ENCODE results near the gene CSN1S1. TPM values are rescaled to one million over a fixed set of nuclear protein-coding genes. Genes with fewer than 3 reads are reported as not detected.

The CSN1S1 gene
- total RNA-seq, 1 donor from 2014 or later, result 32.3 TPM

GRCh38 chr4:69991016-69991415 is 60.1 kb downstream of the CSN1S1 start:
- no peak for DNase-seq (ENCODE audit: low spot score)

GRCh38 chr4:69994782-69995181 is 63.9 kb downstream of the CSN1S1 start:
- no peak for DNase-seq (ENCODE audit: low spot score)

DNA sequence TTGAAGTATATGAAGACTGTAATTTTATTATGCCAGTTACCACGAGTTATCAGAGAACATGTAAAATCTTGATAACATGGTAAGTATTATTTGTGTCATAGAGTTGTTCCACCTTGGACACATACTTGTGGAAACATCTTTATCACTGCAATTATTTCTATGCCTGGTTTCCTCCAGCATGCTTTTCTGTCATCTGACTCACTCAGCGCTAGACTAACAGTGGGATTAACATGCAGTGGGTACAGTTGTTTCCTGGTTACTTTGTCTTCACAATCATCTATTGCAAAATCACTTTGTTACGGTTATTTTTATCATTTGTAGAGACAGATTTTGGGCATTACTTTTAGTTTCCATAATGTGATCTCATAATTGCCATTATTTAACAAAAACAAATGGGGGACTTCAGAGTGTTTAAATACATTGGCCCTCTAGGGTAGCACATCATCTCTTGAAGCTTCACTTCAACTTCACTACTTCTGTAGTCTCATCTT is 64.7 kb downstream of the CSN1S1 start, which contains the start of gene STATH:
STATH (plus strand) TSS at position 441 of the 491 bp plus-strand sequence. CDS start 2,472 bp downstream, outside the sequence.
- no peak for DNase-seq (ENCODE audit: low spot score)

Other genes starting within 250 kb of the CSN1S1 start
- 5.4 TPM for gene SULT1B1, start 170.4 kb upstream of the CSN1S1 start, total RNA-seq
- not detected for gene SULT1E1, start 70.9 kb upstream of the CSN1S1 start, total RNA-seq
- not detected for gene CSN2, start 34.7 kb downstream of the CSN1S1 start, total RNA-seq
- gene STATH, start 64.9 kb downstream of the CSN1S1 start, total RNA-seq, result not detected
- gene HTN3, start 97.4 kb downstream of the CSN1S1 start, total RNA-seq, result not detected
- gene HTN1, start 119.4 kb downstream of the CSN1S1 start, total RNA-seq, result not detected
- gene PRR27, start 223.2 kb downstream of the CSN1S1 start, total RNA-seq, result not detected